GM12878 (cell line): Measurements from ENCODE around the gene ZBTB42. TPM values are rescaled to one million over a fixed set of nuclear protein-coding genes. Genes with fewer than 3 reads are reported as not detected.

ENCODE experiments used
- ASH2L ChIP-seq: fragments of 300-600, 200-600 bp; sonication (generic); IDR thresholded peaks from 2 replicates; pipeline ENCODE4 v1.6.1; 2017; ENCODE audit warnings: low read depth, mild to moderate bottlenecking, borderline replicate concordance
- BRCA1 ChIP-seq: IDR thresholded peaks from 2 replicates; pipeline ENCODE4 v1.6.1; 2011; ENCODE audit warnings: low read depth, low read length, improper control_type of control experiment
- DPF2 ChIP-seq: fragments of 450-650 bp; IDR thresholded peaks from 2 replicates; pipeline ENCODE4 v1.6.1; 2017; ENCODE audit warnings: mild to moderate bottlenecking
- MYC ChIP-seq: IDR thresholded peaks from 2 replicates; pipeline ENCODE4 v1.6.1; 2011; ENCODE audit warnings: mild to moderate bottlenecking, low read length, moderate library complexity, inconsistent platforms; ENCODE audit not compliant: insufficient read depth, insufficient replicate concordance, insufficient read length, severe bottlenecking
- NR2C1 ChIP-seq: fragments of 450-650 bp; IDR thresholded peaks from 2 replicates; pipeline ENCODE4 v1.6.1; 2017; ENCODE audit warnings: antibody characterized with exemption, mild to moderate bottlenecking, moderate library complexity
- SIX5 ChIP-seq: IDR thresholded peaks from 2 replicates; pipeline ENCODE4 v1.6.1; 2011; ENCODE audit warnings: mild to moderate bottlenecking, low read depth, low read length, moderate library complexity; ENCODE audit not compliant: severe bottlenecking
- SKIL ChIP-seq: fragments of 450-650 bp; IDR thresholded peaks from 2 replicates; pipeline ENCODE4 v1.6.1; 2017; ENCODE audit warnings: mild to moderate bottlenecking, low read depth, inconsistent platforms; ENCODE audit not compliant: poor library complexity, severe bottlenecking
- TCF3 ChIP-seq: IDR thresholded peaks from 2 replicates; pipeline ENCODE4 v1.6.1; 2012; ENCODE audit warnings: low read depth, mild to moderate bottlenecking, low read length, borderline replicate concordance; ENCODE audit not compliant: insufficient read depth
- ZNF687 ChIP-seq: fragments of 450-650 bp; IDR thresholded peaks from 2 replicates; pipeline ENCODE4 v1.6.1; 2017; ENCODE audit warnings: mild to moderate bottlenecking, moderate library complexity
- polyA plus RNA-seq, 11 experiments: library from polyadenylated mRNA; depleted of rRNA in 4 of 11; unstranded in 6 of 11; stranded (reverse) in 5 of 11; fragments of >200 nt; fragmentation: Nextera tagmentation in 4 of 11; fragmentation: Illumina TruSeq in 1 of 11; extraction: Ambion mirVana in 4 of 11; extraction: Trizol in 1 of 11; gene quantifications; 1 replicate in 1 of 11; 2 replicates in 10 of 11; pipeline versions ENCODE4 v1.2.1 to v1.2.3, GENCODE V29; 2011 to 2016; ENCODE audit warnings: inconsistent platforms in 2 of 11, missing spikeins in 2 of 11, low read depth in 1 of 11
- total RNA-seq, 4 experiments: library from RNA; depleted of rRNA in 3 of 4; stranded (reverse); fragments of >200 nt in 3 of 4; fragmentation: Illumina TruSeq in 1 of 4; extraction: Trizol in 1 of 4; gene quantifications; 2 replicates each; pipeline versions ENCODE4 v1.2.1 to v1.2.3, GENCODE V29; 2013 to 2021

The ZBTB42 gene
- total and polyA plus RNA-seq, 10 of the 15 experiments (the other 5 are each of a cell fraction or from before 2014, with no cell fraction given) = 0.05 to 1.2 (median 0.37) TPM; not detected in 2

GRCh38 chr14:104784846-104785707, 15.8 kb upstream of the ZBTB42 start (continued):
- no peak for TF ChIP-seq SKIL
- no peak for TF ChIP-seq NR2C1
- no peak for TF ChIP-seq TCF3
- TF ChIP-seq DPF2 = no peak
- TF ChIP-seq ZNF687 = no peak
- TF ChIP-seq MYC = no peak
- no peak for TF ChIP-seq SIX5
- TF ChIP-seq BRCA1 = no peak
- no peak for TF ChIP-seq ASH2L
- TF ChIP-seq, all 136 proteins: peak for 0
